Measurements from ENCODE around the gene AP5S1.
"Not testable (repeated sequence)": the region's sequence is repeated elsewhere in the genome, so short reads cannot be mapped to it uniquely, and the experiment has no call there.

Gene AP5S1

DNA sequence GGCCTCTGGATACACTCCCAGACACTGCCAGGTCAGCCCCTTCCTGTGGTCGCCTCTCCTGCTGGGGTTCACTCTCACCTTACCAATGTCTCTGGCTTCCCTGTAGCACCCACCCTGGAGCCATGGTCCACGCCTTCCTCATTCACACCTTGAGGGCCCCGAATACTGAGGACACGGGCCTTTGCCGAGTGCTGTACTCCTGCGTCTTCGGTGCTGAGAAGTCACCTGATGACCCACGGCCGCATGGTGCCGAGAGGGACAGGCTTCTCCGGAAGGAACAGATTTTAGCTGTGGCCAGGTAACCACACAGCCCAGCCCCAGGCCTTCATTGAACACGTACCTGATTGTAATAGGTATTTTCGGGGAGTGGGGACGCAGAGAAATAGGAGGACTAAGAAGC lies 1.6 kb downstream of the AP5S1 start:
- WGBS (ENCODE audit: insufficient coverage, insufficient read length) = no CpG with 5 or more reads among the region's 14 CpGs
- H3K27ac ChIP-seq (ENCODE audit: low read length) = no peak overlapping the region
- H3K4me3 ChIP-seq (ENCODE audit: low read length) = no peak overlapping the region
- no peaks in the 10 kb centered on the region for H3K27me3 ChIP-seq (ENCODE audit: control insufficient read depth, insufficient read depth, low read length)
- 0 out of 2 replicates have a peak, but pooled peaks cover 2% of the 10 kb centered on the region for H3K4me1 ChIP-seq (ENCODE audit: control insufficient read depth, insufficient read depth, low read length)
- no peaks in the 10 kb centered on the region for H3K9me3 ChIP-seq (ENCODE audit: control insufficient read depth, insufficient read depth, low read length)
- no peaks in the 10 kb centered on the region for H3K36me3 ChIP-seq (ENCODE audit: control insufficient read depth, insufficient read depth, low read length)
- no peak for DNase-seq (ENCODE audit: low read depth, low spot score)

DNA sequence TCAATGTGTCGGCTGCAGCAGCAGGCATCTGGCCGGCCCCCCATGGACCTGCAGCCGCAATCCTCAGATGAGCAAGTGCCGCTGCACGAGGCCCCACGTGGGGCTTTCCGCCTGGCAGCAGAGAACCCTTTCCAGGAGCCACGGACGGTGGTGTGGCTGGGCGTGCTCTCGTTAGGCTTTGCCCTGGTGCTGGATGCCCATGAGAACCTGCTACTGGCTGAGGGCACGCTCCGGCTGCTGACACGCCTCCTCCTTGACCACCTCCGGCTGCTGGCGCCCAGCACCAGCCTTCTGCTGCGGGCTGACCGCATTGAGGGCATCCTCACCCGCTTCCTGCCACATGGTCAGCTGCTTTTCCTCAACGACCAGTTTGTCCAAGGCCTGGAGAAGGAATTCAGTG lies 3.5 kb downstream of the AP5S1 start:
- H3K4me1 ChIP-seq (ENCODE audit: control insufficient read depth, insufficient read depth, low read length) = no peaks in the 10 kb centered on the region
- H3K27ac ChIP-seq (ENCODE audit: low read length) = no peak overlapping the region
- DNase-seq (ENCODE audit: low read depth, low spot score) = no peak
- H3K36me3 ChIP-seq (ENCODE audit: control insufficient read depth, insufficient read depth, low read length) = no peaks in the 10 kb centered on the region
- H3K9me3 ChIP-seq (ENCODE audit: control insufficient read depth, insufficient read depth, low read length) = no peaks in the 10 kb centered on the region
- H3K27me3 ChIP-seq (ENCODE audit: control insufficient read depth, insufficient read depth, low read length) = no peaks in the 10 kb centered on the region
- H3K4me3 ChIP-seq (ENCODE audit: low read length) = no peak overlapping the region
- WGBS (ENCODE audit: insufficient coverage, insufficient read length) = no CpG with 5 or more reads among the region's 20 CpGs

DNA sequence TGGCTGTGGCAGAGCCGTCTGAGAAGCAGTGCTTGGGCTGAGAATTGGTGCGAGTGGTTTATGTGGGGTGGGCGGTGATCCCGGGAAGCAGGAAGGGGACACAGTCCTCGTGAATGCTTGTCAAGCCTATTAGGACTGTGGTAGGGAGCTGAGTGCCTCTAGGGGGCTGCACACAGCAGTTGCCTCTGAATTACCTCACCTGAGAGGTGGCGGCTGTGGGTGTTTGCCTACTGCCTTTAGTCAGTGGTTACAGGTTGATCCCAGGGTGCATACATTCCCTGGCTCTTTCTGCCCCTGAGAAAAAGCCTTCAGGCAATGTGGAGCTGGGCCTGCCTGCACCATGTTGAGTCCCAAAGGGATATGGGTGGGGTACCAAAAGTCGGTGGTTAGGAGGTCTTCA lies 5.2 kb downstream of the AP5S1 start:
- Histone ChIP-seq H3K4me1 (ENCODE audit: control insufficient read depth, insufficient read depth, low read length) (no peaks in the 10 kb centered on the region), H3K36me3 (ENCODE audit: control insufficient read depth, insufficient read depth, low read length) (no peaks in the 10 kb centered on the region), H3K27me3 (ENCODE audit: control insufficient read depth, insufficient read depth, low read length) (no peaks in the 10 kb centered on the region), H3K4me3 (ENCODE audit: low read length) (no peak overlapping the region), H3K9me3 (ENCODE audit: control insufficient read depth, insufficient read depth, low read length) (no peaks in the 10 kb centered on the region), H3K27ac (ENCODE audit: low read length) (no peak overlapping the region)
- WGBS (ENCODE audit: insufficient coverage, insufficient read length) = no CpG with 5 or more reads among the region's 7 CpGs
- no peak for DNase-seq (ENCODE audit: low read depth, low spot score)

DNA sequence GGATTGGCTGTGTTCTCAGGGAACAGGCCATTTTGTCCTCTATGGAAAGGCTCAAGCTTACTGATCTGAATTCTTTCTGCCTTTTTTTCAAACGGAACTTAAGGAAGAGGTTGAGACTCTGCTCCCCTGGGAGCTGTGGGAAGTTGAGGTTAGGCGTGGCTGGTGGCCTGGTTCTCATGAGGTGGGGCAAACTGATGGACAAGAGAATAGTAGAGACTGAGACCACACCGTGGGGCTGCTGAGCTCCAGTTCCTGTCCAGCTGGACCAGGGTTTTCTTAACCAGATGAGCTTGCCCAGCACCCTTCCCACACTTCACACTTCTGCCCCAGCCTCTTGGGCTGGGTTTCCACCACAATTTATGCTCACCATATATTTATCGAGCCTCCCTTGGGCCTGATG lies 6.1 kb downstream of the AP5S1 start:
- WGBS (ENCODE audit: insufficient coverage, insufficient read length) = no CpG with 5 or more reads among the region's 4 CpGs
- Histone ChIP-seq H3K27ac (ENCODE audit: low read length) (no peak overlapping the region), H3K4me1 (ENCODE audit: control insufficient read depth, insufficient read depth, low read length) (no peaks in the 10 kb centered on the region), H3K27me3 (ENCODE audit: control insufficient read depth, insufficient read depth, low read length) (no peaks in the 10 kb centered on the region), H3K36me3 (ENCODE audit: control insufficient read depth, insufficient read depth, low read length) (no peaks in the 10 kb centered on the region), H3K4me3 (ENCODE audit: low read length) (no peak overlapping the region), H3K9me3 (ENCODE audit: control insufficient read depth, insufficient read depth, low read length) (no peaks in the 10 kb centered on the region)
- no peak for DNase-seq (ENCODE audit: low read depth, low spot score)

DNA sequence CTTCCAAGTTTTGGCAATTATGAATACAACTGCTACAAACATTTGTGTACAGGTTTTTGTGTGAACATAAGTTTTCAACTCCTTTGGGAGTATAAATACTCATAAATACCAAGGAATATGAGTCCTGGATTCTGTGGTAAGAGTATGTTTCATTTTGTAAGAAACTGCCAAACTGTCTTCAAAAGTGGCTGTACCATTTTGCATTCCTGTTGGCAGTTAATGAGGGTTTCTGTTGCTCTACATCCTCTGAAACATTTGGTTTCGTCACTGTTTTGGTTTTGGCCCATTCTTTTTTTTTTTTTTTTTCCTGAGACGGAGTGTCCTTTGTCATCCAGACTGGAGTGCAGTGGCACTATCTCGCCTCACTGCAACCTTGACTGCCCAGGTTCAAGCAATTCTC lies 8.5 kb downstream of the AP5S1 start:
- Histone ChIP-seq H3K36me3 (ENCODE audit: control insufficient read depth, insufficient read depth, low read length) (no peaks in the 10 kb centered on the region), H3K9me3 (ENCODE audit: control insufficient read depth, insufficient read depth, low read length) (no peaks in the 10 kb centered on the region), H3K27ac (ENCODE audit: low read length) (no peak overlapping the region), H3K4me3 (ENCODE audit: low read length) (no peak overlapping the region), H3K4me1 (ENCODE audit: control insufficient read depth, insufficient read depth, low read length) (no peaks in the 10 kb centered on the region), H3K27me3 (ENCODE audit: control insufficient read depth, insufficient read depth, low read length) (no peaks in the 10 kb centered on the region; the same call in 1 of the 2 replicates)
- no peak for DNase-seq (ENCODE audit: low read depth, low spot score)
- no CpG with 5 or more reads among the region's 3 CpGs for WGBS (ENCODE audit: insufficient coverage, insufficient read length)

DNA sequence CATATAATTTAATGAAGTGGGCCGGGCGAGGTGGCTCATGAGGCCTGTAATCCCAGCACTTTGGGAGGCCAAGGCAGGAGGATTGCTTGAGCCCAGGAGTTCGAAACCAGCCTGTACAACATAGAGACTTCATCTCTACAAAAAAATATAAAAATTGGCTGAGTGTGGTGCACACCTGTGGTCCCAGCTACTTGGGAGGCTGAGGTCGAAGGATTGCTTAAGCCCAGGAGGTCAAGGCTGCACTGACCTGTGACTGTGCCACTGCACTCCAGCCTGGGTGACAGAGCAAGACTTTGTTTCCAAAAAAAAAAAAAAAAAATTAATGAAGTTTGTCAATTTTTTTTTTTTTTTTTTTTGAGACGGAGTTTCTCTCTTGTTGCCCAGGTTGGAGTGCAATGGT lies 9.5 kb downstream of the AP5S1 start:
- H3K4me3 ChIP-seq (ENCODE audit: low read length) = not testable (repeated sequence)

DNA sequence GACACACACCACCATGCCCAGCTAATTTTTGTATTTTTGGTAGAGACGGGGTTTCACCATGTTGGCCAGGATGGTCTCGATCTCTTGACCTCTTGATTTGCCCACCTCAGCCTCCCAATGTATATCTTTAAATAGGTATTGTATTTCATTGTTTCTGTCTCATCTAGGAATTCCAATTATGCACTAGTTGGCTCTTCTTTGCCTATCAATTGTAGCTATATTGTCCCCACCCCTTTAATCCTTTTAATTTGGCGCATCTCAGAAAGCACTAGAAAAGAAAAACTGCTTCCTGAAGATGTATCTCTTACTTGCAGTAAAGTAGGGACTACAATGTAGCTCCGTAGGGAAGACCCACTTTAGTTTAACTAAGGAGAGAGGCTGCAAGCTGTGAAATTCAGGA lies 15.8 kb downstream of the AP5S1 start:
- no peak overlapping the region for H3K27ac ChIP-seq (ENCODE audit: low read length)
- H3K9me3 ChIP-seq (ENCODE audit: control insufficient read depth, insufficient read depth, low read length) = no peaks in the 10 kb centered on the region
- no CpG with 5 or more reads among the region's 4 CpGs for WGBS (ENCODE audit: insufficient coverage, insufficient read length)
- 0 out of 2 replicates have a peak, but pooled peaks cover 1% of the 10 kb centered on the region for H3K4me1 ChIP-seq (ENCODE audit: control insufficient read depth, insufficient read depth, low read length)
- H3K4me3 ChIP-seq (ENCODE audit: low read length) = no peak overlapping the region
- DNase-seq (ENCODE audit: low read depth, low spot score) = no peak
- H3K27me3 ChIP-seq (ENCODE audit: control insufficient read depth, insufficient read depth, low read length) = no peaks in the 10 kb centered on the region; the same call in 1 of the 2 replicates
- H3K36me3 ChIP-seq (ENCODE audit: control insufficient read depth, insufficient read depth, low read length) = no peaks in the 10 kb centered on the region

More for the DNA sequence above, 9.5 kb downstream of the AP5S1 start:
- WGBS (ENCODE audit: insufficient coverage, insufficient read length) = no CpG with 5 or more reads among the region's 5 CpGs
- not testable (repeated sequence) for H3K36me3 ChIP-seq (ENCODE audit: control insufficient read depth, insufficient read depth, low read length); DNase-seq (ENCODE audit: low read depth, low spot score); H3K27me3 ChIP-seq (ENCODE audit: control insufficient read depth, insufficient read depth, low read length); H3K4me1 ChIP-seq (ENCODE audit: control insufficient read depth, insufficient read depth, low read length); H3K9me3 ChIP-seq (ENCODE audit: control insufficient read depth, insufficient read depth, low read length); H3K27ac ChIP-seq (ENCODE audit: low read length)

DNA sequence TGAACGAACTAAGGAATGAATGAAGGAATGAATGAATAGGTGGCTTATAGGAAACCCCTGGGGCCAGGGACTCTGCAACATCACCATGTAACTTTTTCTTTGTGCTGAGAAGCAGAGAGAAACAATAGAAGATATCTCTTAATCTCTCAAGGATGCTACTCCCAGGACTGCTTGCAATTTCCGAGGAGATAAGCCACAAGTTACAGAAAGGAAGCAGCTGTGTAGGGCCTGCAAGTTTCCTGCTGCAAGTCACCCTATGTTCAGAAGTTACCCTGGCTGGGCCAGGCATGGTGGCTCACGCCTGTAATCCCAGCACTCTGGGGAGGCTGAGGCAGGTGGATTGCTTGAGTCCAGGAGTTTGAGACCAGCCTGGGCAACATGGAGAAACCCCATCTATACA lies 19.0 kb downstream of the AP5S1 start:
- no CpG with 5 or more reads among the region's 3 CpGs for WGBS (ENCODE audit: insufficient coverage, insufficient read length)
- H3K4me3 ChIP-seq (ENCODE audit: low read length) = no peak overlapping the region
- DNase-seq (ENCODE audit: low read depth, low spot score) = no peak

DNA sequence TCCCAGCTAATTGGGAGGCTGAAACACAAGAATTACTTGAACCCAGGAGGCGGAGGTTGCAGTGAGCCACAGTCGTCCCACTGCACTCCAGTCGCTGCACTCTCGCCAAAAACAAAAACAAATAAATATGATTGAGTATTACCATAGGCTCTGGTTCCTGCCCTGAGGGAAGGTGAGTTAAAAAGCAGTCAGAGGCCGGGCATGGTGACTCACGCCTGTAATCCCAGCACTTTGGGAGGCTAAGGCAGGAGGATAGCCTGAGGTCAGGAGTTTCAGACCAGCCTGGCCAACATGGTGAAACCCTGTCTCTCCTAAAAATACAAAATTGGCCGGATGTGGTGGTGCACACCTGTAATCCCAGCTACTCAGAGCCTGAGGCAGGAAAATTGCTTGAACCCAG lies 19.9 kb downstream of the AP5S1 start:
- WGBS (ENCODE audit: insufficient coverage, insufficient read length) = no CpG with 5 or more reads among the region's 7 CpGs
- H3K4me1 ChIP-seq (ENCODE audit: control insufficient read depth, insufficient read depth, low read length); H3K27ac ChIP-seq (ENCODE audit: low read length): not testable (repeated sequence)

More for the DNA sequence above, 19.0 kb downstream of the AP5S1 start:
- no peaks in the 10 kb centered on the region for H3K36me3 ChIP-seq (ENCODE audit: control insufficient read depth, insufficient read depth, low read length)
- peaks cover 2% of the 10 kb centered on the region; the same call in 1 of the 2 replicates for H3K4me1 ChIP-seq (ENCODE audit: control insufficient read depth, insufficient read depth, low read length)
- H3K27ac ChIP-seq (ENCODE audit: low read length) = no peak overlapping the region
- no peaks in the 10 kb centered on the region for H3K27me3 ChIP-seq (ENCODE audit: control insufficient read depth, insufficient read depth, low read length)
- no peaks in the 10 kb centered on the region for H3K9me3 ChIP-seq (ENCODE audit: control insufficient read depth, insufficient read depth, low read length)

DNA sequence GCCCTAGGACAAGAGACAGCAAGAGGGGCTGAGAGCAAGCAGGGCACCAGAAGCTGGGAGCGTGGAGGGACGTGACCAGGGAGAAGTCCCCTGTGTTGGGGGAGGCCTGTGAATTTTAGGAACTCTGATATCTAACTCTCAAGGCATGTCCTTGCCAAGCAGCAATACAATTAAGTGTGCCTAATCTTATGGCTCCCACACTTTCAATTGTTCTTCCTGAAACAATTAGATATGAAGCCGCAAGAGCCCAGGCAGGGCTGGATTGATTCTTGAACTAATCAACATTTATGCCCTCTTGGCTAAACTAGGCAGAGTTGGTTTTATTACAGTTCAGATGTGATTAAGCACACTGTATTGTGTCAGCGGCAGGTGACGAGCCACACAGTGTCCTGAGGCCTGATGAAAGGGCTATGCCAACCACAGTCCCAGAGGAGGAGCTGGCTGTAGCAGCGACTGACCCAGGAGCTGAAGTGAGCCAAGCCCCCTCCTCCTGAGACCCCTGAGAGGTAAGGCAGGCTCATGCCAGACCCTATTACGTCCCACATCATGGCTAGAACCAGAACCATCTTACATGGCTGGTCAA lies 22.1 kb downstream of the AP5S1 start:
- Histone ChIP-seq H3K4me1 (ENCODE audit: control insufficient read depth, insufficient read depth, low read length) (peaks cover 5% of the 10 kb centered on the region), H3K27ac (ENCODE audit: low read length) (no peak overlapping the region), H3K9me3 (ENCODE audit: control insufficient read depth, insufficient read depth, low read length) (no peaks in the 10 kb centered on the region), H3K4me3 (ENCODE audit: low read length) (no peak overlapping the region), H3K36me3 (ENCODE audit: control insufficient read depth, insufficient read depth, low read length) (no peaks in the 10 kb centered on the region), H3K27me3 (ENCODE audit: control insufficient read depth, insufficient read depth, low read length) (no peaks in the 10 kb centered on the region)
- no peak for DNase-seq (ENCODE audit: low read depth, low spot score)
- no CpG with 5 or more reads among the region's 7 CpGs for WGBS (ENCODE audit: insufficient coverage, insufficient read length)

More for the DNA sequence above, 19.9 kb downstream of the AP5S1 start:
- H3K36me3 ChIP-seq (ENCODE audit: control insufficient read depth, insufficient read depth, low read length); H3K9me3 ChIP-seq (ENCODE audit: control insufficient read depth, insufficient read depth, low read length); H3K27me3 ChIP-seq (ENCODE audit: control insufficient read depth, insufficient read depth, low read length); DNase-seq (ENCODE audit: low read depth, low spot score); H3K4me3 ChIP-seq (ENCODE audit: low read length): not testable (repeated sequence)

DNA sequence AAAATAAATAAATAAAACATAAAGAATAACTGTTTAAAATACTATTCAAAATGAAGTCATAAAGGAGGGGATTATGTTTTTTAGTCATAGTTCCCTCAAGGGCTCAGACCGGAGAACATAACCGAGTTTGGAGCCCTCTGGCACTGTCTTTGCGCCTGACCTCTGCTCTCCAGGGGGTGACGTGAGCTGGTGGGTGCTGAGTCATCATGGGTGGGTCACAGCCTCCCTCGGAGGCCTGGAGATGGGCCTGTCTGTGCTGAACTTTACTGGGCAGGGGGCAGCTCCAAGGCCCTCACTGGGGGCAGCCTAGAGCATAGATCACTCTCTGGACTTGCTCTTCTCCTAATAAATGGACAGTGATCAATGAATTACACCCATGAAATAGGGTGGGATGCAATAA lies 23.1 kb downstream of the AP5S1 start:
- Histone ChIP-seq H3K4me3 (ENCODE audit: low read length) (no peak overlapping the region), H3K4me1 (ENCODE audit: control insufficient read depth, insufficient read depth, low read length) (peaks cover 5% of the 10 kb centered on the region), H3K27ac (ENCODE audit: low read length) (no peak overlapping the region), H3K27me3 (ENCODE audit: control insufficient read depth, insufficient read depth, low read length) (no peaks in the 10 kb centered on the region), H3K36me3 (ENCODE audit: control insufficient read depth, insufficient read depth, low read length) (no peaks in the 10 kb centered on the region), H3K9me3 (ENCODE audit: control insufficient read depth, insufficient read depth, low read length) (no peaks in the 10 kb centered on the region)
- WGBS (ENCODE audit: insufficient coverage, insufficient read length) = no CpG with 5 or more reads among the region's 5 CpGs
- no peak for DNase-seq (ENCODE audit: low read depth, low spot score)
